ENCODE results near the gene ZSWIM5.

Gene ZSWIM5

DNA sequence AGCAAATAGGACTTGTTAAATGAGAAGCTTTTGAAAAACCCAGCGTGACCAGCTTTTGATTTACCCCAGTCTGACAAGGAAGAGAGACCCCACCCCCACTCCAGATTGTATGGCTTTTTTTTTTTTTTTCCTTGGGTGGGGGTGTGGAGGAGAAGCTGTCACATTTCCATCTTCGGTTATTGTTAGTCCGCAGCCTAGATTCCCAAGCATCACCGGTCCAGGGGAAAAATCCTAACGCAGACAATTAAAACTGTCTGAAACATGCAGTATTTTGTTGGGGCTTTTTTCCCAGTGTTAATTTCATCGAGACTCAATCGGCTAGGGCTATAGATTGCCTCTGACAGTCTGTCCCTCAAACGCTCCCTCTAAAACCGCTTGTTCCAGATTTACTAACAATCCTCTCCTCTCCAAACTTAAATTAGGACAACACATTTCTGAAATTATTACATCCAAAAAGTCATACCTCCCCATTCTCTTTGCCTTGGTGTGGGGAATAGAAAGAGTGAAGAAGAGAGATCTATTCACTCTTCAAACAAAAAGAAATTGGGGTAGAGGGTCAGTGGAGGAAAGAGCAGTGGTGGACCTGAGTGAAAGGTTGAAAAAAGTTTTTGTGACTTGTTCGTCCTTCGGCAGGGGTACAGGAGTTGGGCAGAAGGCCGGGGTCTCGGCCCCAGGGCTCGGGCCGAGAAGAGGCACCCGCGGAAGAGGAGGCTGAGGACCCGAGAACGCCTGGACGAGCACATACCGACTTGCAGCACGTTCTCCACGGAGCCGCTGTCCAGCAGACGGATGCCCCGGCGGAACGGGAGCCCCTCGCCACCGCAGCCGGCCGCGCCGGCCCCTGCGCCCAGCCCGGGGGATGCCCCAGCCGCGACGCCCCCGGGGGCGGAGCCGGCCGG, 1.1 kb downstream of the ZSWIM5 start:
- in situ Hi-C loops (cut with MboI; ENCODE audit: low pct_unique_long_range_greater_than_20kb, low sequenced_read_pairs, unreplicated experiment), result no loop called here
- DNase-seq (ENCODE audit: low spot score), result peak; percentile 34
- TF ChIP-seq, protein P1, sequence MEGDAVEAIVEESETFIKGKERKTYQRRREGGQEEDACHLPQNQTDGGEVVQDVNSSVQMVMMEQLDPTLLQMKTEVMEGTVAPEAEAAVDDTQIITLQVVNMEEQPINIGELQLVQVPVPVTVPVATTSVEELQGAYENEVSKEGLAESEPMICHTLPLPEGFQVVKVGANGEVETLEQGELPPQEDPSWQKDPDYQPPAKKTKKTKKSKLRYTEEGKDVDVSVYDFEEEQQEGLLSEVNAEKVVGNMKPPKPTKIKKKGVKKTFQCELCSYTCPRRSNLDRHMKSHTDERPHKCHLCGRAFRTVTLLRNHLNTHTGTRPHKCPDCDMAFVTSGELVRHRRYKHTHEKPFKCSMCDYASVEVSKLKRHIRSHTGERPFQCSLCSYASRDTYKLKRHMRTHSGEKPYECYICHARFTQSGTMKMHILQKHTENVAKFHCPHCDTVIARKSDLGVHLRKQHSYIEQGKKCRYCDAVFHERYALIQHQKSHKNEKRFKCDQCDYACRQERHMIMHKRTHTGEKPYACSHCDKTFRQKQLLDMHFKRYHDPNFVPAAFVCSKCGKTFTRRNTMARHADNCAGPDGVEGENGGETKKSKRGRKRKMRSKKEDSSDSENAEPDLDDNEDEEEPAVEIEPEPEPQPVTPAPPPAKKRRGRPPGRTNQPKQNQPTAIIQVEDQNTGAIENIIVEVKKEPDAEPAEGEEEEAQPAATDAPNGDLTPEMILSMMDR (IDR thresholded peaks at IDR 0.05; ENCODE audit: extremely low read depth, insufficient read depth, missing control alignments), result no peak

DNA sequence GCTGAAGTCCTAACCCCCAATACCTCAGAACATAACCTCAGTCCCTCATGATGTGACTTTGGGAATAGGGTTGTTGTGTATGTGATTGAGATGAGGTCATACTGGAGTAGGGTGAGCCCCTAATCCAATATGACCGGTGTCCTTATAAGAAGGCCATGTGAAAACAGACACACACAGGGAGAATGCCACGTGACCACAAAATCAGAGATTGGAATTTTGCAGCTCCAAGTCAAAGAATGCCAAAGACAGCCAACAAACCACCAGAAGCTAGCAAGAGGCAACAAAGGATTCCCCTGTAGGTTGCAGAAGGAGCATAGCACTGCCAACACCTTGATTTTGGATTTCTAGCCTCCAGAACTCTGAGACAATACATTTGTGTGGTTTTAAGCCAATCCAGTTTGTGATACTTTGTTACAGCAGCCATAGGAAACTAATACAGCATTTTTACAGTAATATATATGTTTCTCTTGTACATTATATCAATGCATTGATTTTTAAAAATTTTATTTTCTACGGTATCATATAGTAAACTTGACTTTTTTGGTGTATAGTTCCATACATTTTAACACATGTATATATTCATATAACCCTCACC, 5.4 kb downstream of the ZSWIM5 start:
- TF ChIP-seq, protein P1 (IDR thresholded peaks at IDR 0.05; ENCODE audit: extremely low read depth, insufficient read depth, missing control alignments), result no peak
- DNase-seq (ENCODE audit: low spot score), result no peak
- in situ Hi-C loops (cut with MboI; ENCODE audit: low pct_unique_long_range_greater_than_20kb, low sequenced_read_pairs, unreplicated experiment), result no loop called here

DNA sequence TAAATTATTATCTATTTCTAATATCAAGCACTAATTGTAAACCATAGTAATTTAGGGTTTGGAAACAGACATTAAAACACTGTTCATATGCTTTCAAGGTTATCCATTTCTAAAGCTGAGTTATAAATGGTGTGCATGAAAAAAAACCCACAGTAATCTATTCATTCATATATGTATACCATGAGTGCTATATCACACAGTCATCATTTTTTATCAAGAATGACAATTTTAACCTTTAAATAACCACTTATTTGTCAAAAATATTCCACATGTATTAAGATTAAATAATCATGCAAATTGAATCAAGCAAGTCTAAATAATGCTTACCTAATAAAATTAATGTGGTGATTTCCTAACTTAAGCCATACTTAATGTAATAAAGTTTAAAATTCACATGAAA, 6.0 kb downstream of the ZSWIM5 start:
- in situ Hi-C loops (cut with MboI; ENCODE audit: low pct_unique_long_range_greater_than_20kb, low sequenced_read_pairs, unreplicated experiment), result no loop called here
- no peak for DNase-seq (ENCODE audit: low spot score)
- TF ChIP-seq, protein P1 (IDR thresholded peaks at IDR 0.05; ENCODE audit: extremely low read depth, insufficient read depth, missing control alignments), result no peak

DNA sequence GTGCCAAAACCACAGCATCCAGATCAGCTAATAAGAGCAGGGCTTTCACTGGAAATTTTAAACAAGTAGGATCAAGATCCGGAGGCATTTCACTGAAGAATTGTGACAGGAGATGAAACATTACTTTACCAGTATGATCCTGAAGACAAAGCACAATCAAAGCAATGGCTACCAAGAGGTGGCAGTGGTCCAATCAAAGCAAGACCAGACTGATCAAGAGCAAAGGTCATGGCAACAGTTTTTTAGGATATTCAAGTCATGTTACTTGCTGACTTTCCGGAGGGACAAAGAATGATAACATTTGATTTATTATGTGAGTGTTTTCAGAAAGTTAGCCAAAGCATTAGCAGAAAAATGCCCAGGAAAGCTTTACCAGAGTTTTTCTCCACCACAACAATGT, 8.2 kb downstream of the ZSWIM5 start:
- in situ Hi-C loops (cut with MboI; ENCODE audit: low pct_unique_long_range_greater_than_20kb, low sequenced_read_pairs, unreplicated experiment), result no loop called here
- TF ChIP-seq, protein P1 (IDR thresholded peaks at IDR 0.05; ENCODE audit: extremely low read depth, insufficient read depth, missing control alignments), result no peak
- DNase-seq (ENCODE audit: low spot score), result no peak

DNA sequence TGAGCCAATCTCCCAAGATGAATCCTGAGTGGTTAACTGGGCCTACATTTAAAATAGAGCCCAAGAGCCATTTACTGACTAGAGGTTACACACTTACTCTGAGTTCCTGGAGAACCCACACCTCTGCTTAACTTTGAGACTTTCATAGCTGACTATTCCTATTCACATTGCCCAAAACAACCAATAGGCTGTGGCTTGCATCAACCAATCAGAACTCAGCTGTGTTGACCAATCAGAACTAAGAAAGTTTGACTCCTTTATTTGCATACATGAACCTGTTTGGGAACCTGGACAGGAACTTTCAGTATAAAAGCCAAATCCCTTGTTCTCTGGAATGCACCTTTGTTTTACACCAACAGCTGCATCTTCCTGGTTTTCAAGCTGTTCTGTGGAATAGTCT, 9.5 kb downstream of the ZSWIM5 start:
- TF ChIP-seq, protein P1 (IDR thresholded peaks at IDR 0.05; ENCODE audit: extremely low read depth, insufficient read depth, missing control alignments), result no peak
- in situ Hi-C loops (cut with MboI; ENCODE audit: low pct_unique_long_range_greater_than_20kb, low sequenced_read_pairs, unreplicated experiment), result no loop called here
- no peak for DNase-seq (ENCODE audit: low spot score)

DNA sequence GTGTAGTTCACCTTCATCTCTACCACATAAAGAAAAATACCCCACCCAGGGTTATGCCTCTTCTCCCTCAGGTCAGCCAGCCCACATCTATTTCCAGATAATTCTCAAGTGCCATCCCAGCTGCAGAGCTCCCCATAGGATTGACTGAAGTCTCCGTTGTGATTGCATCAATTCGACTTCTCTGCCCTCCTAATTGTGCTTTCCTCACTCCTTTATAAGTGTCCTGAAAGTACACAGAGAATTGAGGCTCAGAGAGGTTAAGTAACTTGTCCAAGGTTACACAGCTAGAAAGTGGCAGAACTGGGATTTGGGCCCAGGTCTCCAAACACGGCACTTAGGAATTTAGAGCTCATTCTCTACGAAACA, 15.0 kb downstream of the ZSWIM5 start:
- DNase-seq (ENCODE audit: low spot score), result no peak
- in situ Hi-C loops (cut with MboI; ENCODE audit: low pct_unique_long_range_greater_than_20kb, low sequenced_read_pairs, unreplicated experiment), result no loop called here
- TF ChIP-seq, protein P1 (IDR thresholded peaks at IDR 0.05; ENCODE audit: extremely low read depth, insufficient read depth, missing control alignments), result no peak
